ENCODE measurements around the gene ZCRB1.
"Not testable (repeated sequence)": the region's sequence is repeated elsewhere in the genome, so short reads cannot be mapped to it uniquely, and the experiment has no call there.

GRCh38 chr12:42330097-42330496 lies 4.2 kb upstream of the ZCRB1 start:
- not testable (repeated sequence) for TF ChIP-seq CTCF (conservative IDR thresholded peaks at IDR 0.05; ENCODE audit: low read depth, low read length); EZH2 (IDR thresholded peaks at IDR 0.05; ENCODE audit: low read length, unreplicated experiment)
